Gastrocnemius medialis (tissue), 4 donors: ENCODE results near the gene DYNC2LI1. TPM values are rescaled to one million over a fixed set of nuclear protein-coding genes. Genes with fewer than 3 reads are reported as not detected.

Experiments used
- ATAC-seq, 2 donors: fragments of 150-250 bp; one replicate each; pipeline ENCODE4 v1.9.1; 2016
- DNase-seq, 2 donors: peaks; one replicate each; pipeline ENCODE4 v3.0.0-alpha.2; 2019
- H3K27ac ChIP-seq, 4 donors: fragments of 200-600 bp; sonication (generic); 1 replicate in 1 of 4; 2 replicates in 3 of 4; pipeline ENCODE4 v1.5.1; 2016 to 2018; ENCODE audit warnings: mild to moderate bottlenecking in 2 of 4, moderate library complexity in 1 of 4
- H3K27me3 ChIP-seq, 3 donors: fragments of 200-600 bp; sonication (generic) in 2 of 3; 1 replicate in 1 of 3; 2 replicates in 2 of 3; pipeline versions ENCODE4 v1.5.1 to v1.6.0; 2016 to 2019; ENCODE audit warnings: mild to moderate bottlenecking in 1 of 3, moderate library complexity in 1 of 3
- H3K36me3 ChIP-seq, 2 donors: fragments of 200-600 bp; sonication (generic) in 1 of 2; one replicate each; pipeline ENCODE4 v1.5.1; 2017 to 2018
- H3K4me1 ChIP-seq, 2 donors: fragments of 200-600 bp; sonication (generic) in 1 of 2; one replicate each; pipeline ENCODE4 v1.5.1; 2016 to 2017; ENCODE audit warnings: mild to moderate bottlenecking in 2 of 2
- H3K4me3 ChIP-seq, 4 donors: fragments of 200-600 bp; sonication (generic) in 3 of 4; 1 replicate in 1 of 4; 2 replicates in 3 of 4; pipeline ENCODE4 v1.5.1; 2016 to 2019; ENCODE audit warnings: mild to moderate bottlenecking in 2 of 4
- H3K9me3 ChIP-seq, 3 donors: fragments of 200-600 bp; sonication (generic) in 2 of 3; 1 replicate in 1 of 3; 2 replicates in 2 of 3; pipeline ENCODE4 v1.5.1; 2016 to 2019
- CTCF ChIP-seq, 5 experiments: fragments of 450-650 bp in 3 of 5; fragments of 200-600 bp in 2 of 5; sonication (generic) in 2 of 5; IDR thresholded peaks in 4 of 5; conservative IDR thresholded peaks in 1 of 5; 1 replicate in 4 of 5; 2 replicates in 1 of 5; pipeline ENCODE4 v1.5.1; 2016 to 2019; ENCODE audit warnings: antibody characterized with exemption in 5 of 5, mild to moderate bottlenecking in 3 of 5, moderate library complexity in 3 of 5
- POLR2A ChIP-seq, 2 donors: fragments of 450-650 bp; IDR thresholded peaks; one replicate each; pipeline ENCODE4 v1.6.1; 2017; ENCODE audit warnings: antibody characterized with exemption in 2 of 2, mild to moderate bottlenecking in 2 of 2, moderate library complexity in 2 of 2
- in situ Hi-C, 4 donors: fragments of 200-750 bp; cut with MboI; loops; one replicate each; pipeline versions ENCODE4 v1.15.0 to v1.8.0; 2017; ENCODE audit warnings: low sequenced_read_pairs in 4 of 4
- intact Hi-C: fragments of 100-400 bp; cut with DNase I; formaldehyde crosslinking; loops from one replicate; pipeline ENCODE4 v1.15.1; 2023; ENCODE audit warnings: low total_unique reads
- total RNA-seq, 4 donors: library from RNA; depleted of rRNA; stranded (reverse); fragments of >200 nt; gene quantifications; one replicate each; pipeline versions ENCODE4 v1.1.0 to v1.2.3, GENCODE V29; 2016

The DYNC2LI1 gene
- total RNA-seq, 4 donors from 2014 or later: 8.1 to 13.1 (median 10.2) TPM

GRCh38 chr2:43852196-43852730, 78.4 kb downstream of the DYNC2LI1 start:
- H3K9me3 ChIP-seq: no peaks in the 10 kb centered on the region
- ATAC-seq (no peak), DNase-seq (no peak)
- no peak overlapping the region for H3K27ac ChIP-seq
- intact Hi-C loops (no loop called here), in situ Hi-C loops (no loop called here)
- no peak overlapping the region for H3K4me3 ChIP-seq
- H3K4me1 ChIP-seq: no peaks in the 10 kb centered on the region
- peaks cover 0 to 21% (median 0%) of the 10 kb centered on the region in 3 donors for H3K27me3 ChIP-seq
- TF ChIP-seq POLR2A (IDR thresholded peaks at IDR 0.05): no peak
- no peak for TF ChIP-seq CTCF (IDR thresholded peaks at IDR 0.05 in 4 of 5, conservative IDR thresholded peaks at IDR 0.05 in 1 of 5)
- H3K36me3 ChIP-seq: no peaks in the 10 kb centered on the region

- H3K9me3 ChIP-seq: no peaks in the 10 kb centered on the region
- no peak for TF ChIP-seq CTCF (IDR thresholded peaks at IDR 0.05 in 4 of 5, conservative IDR thresholded peaks at IDR 0.05 in 1 of 5)
- TF ChIP-seq POLR2A (IDR thresholded peaks at IDR 0.05): no peak
- ATAC-seq (no peak), DNase-seq (no peak)
- H3K27ac ChIP-seq: no peak overlapping the region
- intact Hi-C loops (no loop called here), in situ Hi-C loops (no loop called here)
- no peaks in the 10 kb centered on the region for H3K4me1 ChIP-seq
- peaks cover 0 to 21% (median 0%) of the 10 kb centered on the region in 3 donors for H3K27me3 ChIP-seq
- H3K4me3 ChIP-seq: no peak overlapping the region
- no peaks in the 10 kb centered on the region for H3K36me3 ChIP-seq
Measured at GRCh38 chr2:43853141-43854081, 79.6 kb downstream of the DYNC2LI1 start.

- Histone ChIP-seq H3K9me3 (no peaks in the 10 kb centered on the region), H3K4me3 (no peak overlapping the region), H3K27ac (no peak overlapping the region), H3K36me3 (no peaks in the 10 kb centered on the region), H3K27me3 (peaks cover 0 to 30% (median 0%) of the 10 kb centered on the region in 3 donors), H3K4me1 (no peaks in the 10 kb centered on the region)
- in situ Hi-C loops: no loop called here
- DNase-seq: no peak
- no peak for TF ChIP-seq CTCF (IDR thresholded peaks at IDR 0.05 in 4 of 5, conservative IDR thresholded peaks at IDR 0.05 in 1 of 5)
- no peak for TF ChIP-seq POLR2A (IDR thresholded peaks at IDR 0.05)
- no peak for ATAC-seq
- intact Hi-C loops: no loop called here
Measured at GRCh38 chr2:43854671-43855070, 80.8 kb downstream of the DYNC2LI1 start.

GRCh38 chr2:43855292-43855691, 81.5 kb downstream of the DYNC2LI1 start:
- TF ChIP-seq POLR2A (IDR thresholded peaks at IDR 0.05): no peak
- TF ChIP-seq CTCF (IDR thresholded peaks at IDR 0.05 in 4 of 5, conservative IDR thresholded peaks at IDR 0.05 in 1 of 5): no peak
- DNase-seq (no peak), ATAC-seq (no peak)
- Histone ChIP-seq H3K36me3 (no peaks in the 10 kb centered on the region), H3K4me1 (no peaks in the 10 kb centered on the region), H3K27me3 (peaks cover 0 to 36% (median 0%) of the 10 kb centered on the region in 3 donors), H3K27ac (no peak overlapping the region), H3K4me3 (no peak overlapping the region), H3K9me3 (no peaks in the 10 kb centered on the region)
- in situ Hi-C loops (no loop called here), intact Hi-C loops (no loop called here)

Other genes with a start within 250 kb of the DYNC2LI1 start
- gene THADA, start 178.0 kb upstream of the DYNC2LI1 start, total RNA-seq: 10 to 100 TPM; 13.6 to 19.0 (median 16.2) TPM
- gene PLEKHH2, start 136.8 kb upstream of the DYNC2LI1 start, total RNA-seq: 1 to 10 TPM; 1.4 to 4.9 (median 3.4) TPM
- gene C1GALT1C1L, start 97.6 kb upstream of the DYNC2LI1 start, total RNA-seq: under 1 TPM in 1 of 4 donors, not detected in 3; 0.59 TPM
- gene ABCG5, start 64.8 kb downstream of the DYNC2LI1 start, total RNA-seq: not detected
- gene ABCG8, start 64.9 kb downstream of the DYNC2LI1 start, total RNA-seq: under 1 TPM in 1 of 4 donors, not detected in 3; 0.07 TPM
- gene LRPPRC, start 221.9 kb downstream of the DYNC2LI1 start, total RNA-seq: 10 to 100 TPM; 75.9 to 95.3 (median 81.5) TPM